Measurements from ENCODE around the gene CHRND.

The CHRND gene

DNA sequence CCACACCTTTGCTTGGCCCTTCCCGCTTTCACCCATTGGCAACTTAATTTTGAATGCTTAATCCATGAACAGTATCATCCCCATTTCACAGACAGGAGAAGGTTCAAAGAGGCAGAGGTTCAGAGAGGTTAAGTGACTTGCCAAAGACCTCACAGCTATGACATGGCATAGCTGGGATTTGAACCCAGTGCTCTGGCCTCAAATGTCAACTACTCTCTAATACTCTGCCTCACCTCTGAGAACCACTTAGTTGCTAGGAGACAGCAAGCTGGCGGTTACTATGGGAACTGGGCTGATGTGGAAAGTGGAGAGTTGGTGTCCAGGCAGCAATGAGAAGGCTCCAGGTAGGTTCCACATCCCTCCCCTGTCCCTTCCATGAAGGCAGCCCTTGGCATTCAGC is 21.5 kb upstream of the CHRND start:
- no peak for DNase-seq

DNA sequence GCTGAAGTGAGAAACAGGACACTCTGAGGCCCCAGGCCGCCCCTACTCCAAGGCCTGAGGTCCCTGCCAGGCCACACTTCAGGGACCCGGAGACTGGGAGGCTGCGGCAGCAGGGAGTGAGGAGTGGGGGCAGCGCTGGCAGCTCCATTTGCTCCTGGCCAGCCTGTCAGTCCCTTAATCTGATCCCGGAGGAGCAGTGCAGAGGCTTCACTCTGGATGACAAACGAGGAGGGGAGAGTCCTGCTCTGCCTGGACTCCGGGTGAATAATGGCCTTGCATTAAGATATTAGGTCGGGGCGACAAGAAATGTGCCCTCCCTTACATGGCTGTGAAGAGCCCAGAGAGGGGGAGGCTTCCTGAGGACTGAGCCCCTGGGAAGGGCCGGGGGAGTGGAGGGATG is 20.1 kb upstream of the CHRND start:
- no peak for DNase-seq

DNA sequence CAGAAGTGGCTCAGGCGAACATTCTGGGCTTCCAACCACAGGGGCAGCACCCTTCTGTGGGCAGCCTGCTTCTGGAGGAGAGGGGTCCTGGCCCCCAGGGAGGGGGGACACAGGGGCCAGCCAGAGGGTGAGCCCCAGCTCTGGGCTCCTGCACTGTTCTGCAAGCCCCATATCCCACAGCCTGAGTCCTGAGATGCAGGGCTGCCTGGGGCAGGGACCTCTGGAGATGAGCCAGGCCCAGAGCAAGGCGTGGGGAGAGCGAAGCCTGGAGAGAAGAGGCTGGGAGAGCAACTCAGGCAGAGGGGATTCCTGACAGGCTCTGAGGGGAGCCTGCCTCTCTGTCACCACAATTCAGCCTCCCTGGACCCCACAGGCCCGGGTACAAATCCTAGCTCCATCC is 19.3 kb upstream of the CHRND start:
- DNase-seq, result no peak

DNA sequence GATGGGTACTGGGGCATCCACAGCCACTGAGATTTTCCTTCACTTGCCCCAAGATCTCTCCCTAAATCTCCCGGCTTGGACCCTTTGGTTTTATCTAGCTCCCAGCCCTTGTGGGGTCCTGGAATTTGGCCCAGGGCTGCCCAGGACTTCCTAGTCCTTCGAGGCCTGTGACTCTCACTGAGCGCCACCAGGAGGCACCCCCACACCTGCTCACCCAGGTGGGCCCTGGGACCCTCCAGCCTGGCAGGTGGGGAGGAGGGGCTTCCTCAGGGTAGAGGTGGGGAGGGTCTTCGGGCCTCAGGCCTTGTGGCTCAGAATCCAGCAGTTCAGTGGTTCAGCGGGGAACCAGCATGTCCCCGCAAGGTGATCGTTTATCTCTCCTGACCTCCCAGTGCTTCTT is 17.7 kb upstream of the CHRND start:
- DNase-seq, result no peak

DNA sequence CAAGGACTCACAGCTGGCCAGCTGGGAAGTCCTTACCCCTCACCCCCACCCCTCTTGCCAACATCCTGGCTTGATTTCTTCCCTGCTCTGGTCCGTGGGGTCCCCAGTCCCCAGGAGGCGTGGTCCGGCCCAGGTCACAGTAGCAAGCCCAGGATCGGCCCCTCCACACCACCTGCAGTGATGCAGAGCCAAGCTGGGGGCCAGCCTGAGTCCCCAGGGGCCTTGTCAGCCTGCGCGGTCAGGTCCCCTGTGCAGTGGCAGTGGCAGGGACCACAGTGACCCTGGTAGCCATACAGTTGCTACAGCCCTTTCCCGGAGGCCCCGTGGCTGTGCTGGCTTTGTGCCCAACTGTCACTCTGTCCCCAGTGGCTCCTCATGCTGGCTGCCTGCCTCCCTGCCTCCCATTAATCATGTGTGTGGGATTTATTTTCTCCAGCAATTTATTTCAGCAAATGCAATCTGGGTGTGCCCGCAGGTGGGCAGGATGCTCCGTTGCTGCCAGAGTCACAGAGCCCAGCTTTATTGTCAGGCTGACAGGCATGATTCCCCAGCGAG is 14.5 kb upstream of the CHRND start:
- no peak for DNase-seq

DNA sequence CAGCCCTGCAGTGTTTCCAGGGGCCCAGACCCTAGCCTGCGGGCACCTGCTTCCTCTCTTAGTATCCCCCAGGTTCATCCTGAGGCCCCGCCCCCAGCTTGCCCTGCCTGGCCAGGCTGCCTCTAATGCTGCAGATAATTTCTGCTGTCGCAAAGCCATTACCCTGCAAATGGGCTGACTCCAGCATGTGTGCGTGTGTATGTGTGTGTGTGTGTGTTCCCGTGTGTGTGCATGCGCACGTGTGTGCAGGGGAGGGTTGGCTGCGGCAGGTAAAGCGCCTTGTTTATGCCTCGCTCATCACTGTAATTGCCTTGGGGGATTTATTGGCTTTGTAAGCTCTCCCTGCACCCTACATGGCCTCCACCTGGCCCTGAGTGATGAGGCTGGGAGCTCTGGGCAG is 13.4 kb upstream of the CHRND start:
- no peak for DNase-seq

DNA sequence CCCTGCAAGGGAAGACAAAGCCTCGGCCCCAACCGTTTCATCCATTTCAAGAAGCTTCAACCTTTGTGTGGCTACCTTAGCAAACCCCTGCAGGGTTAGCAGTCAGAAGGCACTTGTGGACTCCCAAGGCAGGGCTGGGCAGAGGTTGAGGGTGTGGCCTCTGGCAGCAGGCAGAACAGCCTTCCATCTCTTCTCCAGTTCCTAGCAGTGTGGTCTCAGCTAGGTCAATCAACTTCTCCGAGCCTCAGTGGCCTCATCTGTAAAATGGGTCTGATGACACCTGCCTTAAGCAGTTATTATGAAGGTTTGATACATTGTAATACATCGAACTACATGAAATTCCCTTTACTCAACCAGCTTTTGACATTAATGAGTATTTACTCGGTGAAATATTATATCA is 12.6 kb upstream of the CHRND start:
- no peak for DNase-seq

DNA sequence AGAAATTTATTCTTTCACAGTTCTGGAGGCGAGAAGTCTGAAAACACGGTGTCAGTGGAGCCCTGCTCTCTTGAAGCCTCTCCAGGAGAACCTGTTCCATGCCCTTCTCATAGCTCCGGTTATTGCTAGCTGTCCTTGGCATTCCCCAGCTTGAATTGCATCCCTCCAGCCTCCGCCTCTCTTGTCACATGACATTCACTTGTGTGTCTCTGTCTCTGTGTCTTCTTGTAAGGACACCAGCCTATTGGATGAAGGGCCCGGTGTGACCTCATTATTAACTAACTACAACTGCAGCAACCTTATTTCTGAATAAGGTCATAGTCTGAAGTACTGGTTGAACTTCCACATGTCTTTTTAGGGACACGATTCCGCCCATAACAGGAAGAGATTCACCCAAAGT is 10.3 kb upstream of the CHRND start:
- no peak for DNase-seq

DNA sequence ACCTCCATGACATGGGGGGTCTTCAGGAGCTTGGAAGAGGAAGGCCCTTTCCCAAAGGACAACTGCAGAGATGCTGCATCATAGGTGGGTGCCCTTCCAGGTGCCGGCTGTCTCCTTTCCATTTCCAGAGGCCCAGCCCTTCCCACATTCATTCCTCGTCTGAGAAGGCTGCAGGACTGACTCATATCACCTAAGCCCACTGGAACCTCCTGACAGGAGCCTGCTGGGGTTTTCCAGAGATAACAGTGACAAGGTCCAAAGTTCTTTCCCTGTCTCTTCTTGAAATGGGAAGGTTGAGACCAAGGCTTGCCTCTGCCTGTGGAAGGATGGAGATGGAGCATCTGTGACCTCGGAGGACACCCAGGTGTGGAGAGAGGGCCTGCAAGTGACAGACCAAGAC is 9.4 kb upstream of the CHRND start:
- DNase-seq, result no peak

DNA sequence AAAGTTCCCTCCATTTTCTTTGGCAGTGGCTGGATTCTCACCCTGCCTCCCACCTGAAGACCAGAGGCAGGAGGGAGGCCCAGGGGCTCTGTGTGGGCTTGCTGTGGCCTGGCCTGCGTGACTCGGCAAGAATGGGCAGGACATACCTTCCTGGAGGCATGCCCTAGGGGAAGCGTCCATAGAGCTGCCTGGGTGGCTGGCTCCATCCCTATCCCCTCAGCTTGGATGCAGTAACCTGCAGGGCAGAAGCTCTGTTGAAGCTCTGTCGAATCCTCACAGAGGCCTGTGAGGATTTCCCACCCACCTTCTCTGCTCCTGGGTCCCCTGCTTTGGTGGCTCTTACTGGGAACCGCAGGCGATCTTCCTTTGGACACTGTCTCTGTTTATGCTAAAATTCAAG is 7.1 kb upstream of the CHRND start:
- DNase-seq, result no peak

DNA sequence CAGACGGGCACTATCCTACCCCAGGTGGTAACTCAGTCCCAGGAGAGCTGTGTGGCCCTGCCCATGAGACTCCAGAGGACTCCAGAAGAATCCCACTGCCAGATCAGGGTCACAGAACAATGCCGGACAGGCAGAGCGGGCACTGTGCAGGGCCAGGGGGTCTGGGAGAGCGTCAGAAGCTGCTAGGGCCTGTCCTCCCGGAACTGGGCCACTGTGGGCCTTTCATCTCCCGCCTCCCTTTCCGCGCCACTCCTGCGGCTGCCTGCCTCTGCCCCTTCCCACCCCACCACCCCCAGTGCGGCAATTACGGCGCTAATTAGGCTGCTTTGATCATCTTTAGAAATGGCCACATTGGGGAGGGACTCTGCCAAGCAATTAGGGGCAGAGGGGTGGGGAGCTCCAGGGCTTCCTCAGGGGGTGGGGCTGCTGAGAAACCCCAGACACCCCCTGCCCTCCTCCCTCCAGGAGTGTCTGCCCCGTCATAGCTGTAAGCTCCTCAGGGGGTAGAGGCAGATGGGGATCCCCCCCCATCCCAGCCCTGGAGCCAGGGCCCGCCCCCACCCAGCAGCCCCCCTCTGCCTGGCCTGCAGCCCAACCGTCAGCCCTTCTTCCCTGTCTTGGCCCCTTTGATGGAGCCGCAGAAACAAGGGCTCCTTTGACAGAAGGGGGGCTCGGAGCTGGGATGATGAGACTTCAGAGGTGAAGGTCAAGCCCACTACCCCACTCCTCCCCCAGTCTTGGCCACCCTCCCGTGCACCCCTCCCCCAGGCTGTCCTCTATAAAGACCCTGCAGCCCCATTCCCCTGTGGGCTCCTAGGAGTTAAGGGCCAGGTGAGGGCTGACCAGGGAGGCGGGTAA is 6.2 kb upstream of the CHRND start, which contains the start of gene PRSS56:
Gene PRSS56 (plus strand): TSS at position 808 of the 858 bp plus-strand sequence. CDS start 211 bp downstream, outside the sequence.
- DNase-seq, result no peak

DNA sequence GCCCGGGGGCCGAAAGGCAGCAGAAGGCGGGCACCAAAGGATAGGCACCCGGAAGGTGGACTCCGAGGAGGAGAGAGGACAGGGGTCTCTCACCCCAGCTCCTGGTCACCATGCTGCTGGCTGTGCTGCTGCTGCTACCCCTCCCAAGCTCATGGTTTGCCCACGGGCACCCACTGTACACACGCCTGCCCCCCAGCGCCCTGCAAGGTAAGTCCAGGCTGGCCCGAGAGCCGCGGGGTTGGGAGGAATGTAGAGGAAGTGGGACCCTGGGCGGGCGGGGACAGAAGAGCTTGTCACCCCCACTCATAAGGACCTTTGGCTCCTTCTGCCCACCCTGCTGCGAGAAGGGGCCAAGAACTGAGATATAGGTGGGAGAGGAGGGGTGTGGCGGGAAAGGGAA is 5.5 kb upstream of the CHRND start:
- no peak for DNase-seq

DNA sequence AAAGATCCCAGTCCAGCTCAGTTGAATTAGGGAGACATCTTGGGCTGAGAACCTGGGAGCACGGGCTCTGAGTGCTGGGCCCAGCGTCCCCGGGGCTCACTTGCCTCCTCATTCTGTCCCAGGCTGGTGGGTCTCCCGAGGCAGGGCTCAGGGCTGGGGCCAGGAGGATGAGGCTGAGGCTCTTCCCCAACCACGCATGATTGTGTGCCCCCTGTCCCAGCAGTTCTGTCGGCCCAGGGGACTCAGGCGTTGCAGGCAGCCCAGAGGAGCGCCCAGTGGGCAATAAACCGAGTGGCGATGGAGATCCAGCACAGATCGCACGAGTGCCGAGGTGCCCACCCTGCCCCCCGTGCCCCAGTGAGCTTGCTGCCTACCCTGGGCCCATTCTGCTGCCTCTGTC is 4.9 kb upstream of the CHRND start:
- no peak for DNase-seq

DNA sequence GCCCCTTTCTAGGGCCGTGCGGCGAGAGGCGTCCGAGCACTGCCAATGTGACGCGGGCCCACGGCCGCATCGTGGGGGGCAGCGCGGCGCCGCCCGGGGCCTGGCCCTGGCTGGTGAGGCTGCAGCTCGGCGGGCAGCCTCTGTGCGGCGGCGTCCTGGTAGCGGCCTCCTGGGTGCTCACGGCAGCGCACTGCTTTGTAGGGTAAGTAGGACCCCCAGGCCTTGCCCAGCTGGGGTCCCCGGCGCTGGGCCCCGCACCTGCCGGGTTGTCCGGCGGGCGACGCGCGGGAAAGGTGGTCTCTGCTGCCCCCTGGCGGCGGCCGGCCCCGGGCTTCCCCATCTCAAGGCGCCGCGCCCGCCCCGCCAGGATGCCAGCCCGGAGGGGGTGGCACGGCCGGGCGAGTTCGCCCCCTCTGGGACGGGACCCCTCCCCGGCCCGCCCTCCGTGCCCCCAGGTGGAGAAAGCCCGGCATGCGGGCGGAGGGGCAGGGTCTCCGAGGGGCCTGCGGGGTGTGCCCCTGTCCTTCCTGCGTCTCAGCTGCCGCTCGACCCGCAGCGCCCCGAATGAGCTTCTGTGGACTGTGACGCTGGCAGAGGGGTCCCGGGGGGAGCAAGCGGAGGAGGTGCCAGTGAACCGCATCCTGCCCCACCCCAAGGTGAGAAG is 3.9 kb upstream of the CHRND start:
- DNase-seq, result no peak

DNA sequence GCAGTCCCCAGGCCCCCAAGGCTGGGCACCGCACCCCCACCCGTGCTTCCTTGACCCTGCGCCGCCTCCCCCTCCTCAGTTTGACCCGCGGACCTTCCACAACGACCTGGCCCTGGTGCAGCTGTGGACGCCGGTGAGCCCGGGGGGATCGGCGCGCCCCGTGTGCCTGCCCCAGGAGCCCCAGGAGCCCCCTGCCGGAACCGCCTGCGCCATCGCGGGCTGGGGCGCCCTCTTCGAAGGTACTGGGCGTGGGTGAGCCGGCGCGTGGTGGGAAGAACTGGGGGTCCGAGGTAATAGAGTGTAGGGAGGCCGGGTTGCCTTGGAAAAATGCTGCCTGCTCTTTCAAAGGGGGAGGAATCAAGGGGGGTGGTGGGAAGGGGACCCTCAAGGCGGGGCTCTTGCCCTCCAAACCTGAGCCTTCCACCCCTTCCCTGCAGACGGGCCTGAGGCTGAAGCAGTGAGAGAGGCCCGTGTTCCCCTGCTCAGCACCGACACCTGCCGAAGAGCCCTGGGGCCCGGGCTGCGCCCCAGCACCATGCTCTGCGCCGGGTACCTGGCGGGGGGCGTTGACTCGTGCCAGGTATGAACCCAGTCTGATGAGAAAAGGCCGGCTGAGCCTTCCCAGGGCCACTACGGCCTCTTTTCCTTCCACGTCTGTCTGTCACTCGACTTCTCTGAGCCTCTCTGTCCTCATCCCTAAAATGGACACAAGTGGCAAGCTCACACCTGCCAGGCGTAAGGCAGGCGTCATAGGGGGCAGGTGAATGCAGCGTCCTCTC is 3.1 kb upstream of the CHRND start:
- no peak for DNase-seq

DNA sequence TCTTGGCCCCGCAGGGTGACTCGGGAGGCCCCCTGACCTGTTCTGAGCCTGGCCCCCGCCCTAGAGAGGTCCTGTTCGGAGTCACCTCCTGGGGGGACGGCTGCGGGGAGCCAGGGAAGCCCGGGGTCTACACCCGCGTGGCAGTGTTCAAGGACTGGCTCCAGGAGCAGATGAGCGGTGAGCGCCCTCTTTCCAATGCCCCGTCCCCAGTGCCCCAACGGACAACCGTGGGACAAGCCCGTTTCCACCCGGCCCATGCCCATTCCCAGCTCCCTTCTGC is 2.6 kb upstream of the CHRND start:
- DNase-seq, result no peak

DNA sequence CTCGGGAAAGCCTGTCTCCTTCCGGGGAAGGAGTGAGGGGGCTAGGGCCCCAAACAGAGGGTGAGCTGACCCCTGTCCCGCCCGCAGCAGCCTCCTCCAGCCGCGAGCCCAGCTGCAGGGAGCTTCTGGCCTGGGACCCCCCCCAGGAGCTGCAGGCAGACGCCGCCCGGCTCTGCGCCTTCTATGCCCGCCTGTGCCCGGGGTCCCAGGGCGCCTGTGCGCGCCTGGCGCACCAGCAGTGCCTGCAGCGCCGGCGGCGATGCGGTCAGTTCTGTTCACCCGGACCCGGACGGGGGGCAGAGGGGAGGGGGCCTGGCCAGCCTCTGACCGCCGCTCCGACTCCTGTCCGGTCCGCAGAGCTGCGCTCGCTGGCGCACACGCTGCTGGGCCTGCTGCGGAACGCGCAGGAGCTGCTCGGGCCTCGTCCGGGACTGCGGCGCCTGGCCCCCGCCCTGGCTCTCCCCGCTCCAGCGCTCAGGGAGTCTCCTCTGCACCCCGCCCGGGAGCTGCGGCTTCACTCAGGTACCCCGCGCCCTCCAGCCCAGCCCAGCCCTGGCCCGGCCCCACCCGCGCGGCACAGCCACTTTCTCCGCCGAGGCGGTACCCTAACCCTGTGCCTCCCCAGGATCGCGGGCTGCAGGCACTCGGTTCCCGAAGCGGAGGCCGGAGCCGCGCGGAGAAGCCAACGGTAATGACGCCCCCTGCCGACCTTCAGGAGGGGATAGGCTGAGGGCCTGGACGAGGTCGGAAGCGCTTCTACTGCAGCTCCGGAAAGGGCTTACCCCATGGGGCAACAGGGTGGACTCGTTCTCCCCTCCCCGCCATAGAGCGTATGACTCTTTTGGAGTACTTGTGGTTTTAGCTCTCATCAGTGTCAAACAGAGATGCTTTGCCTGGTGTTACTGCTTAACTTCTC is 2.0 kb upstream of the CHRND start:
- no peak for DNase-seq

DNA sequence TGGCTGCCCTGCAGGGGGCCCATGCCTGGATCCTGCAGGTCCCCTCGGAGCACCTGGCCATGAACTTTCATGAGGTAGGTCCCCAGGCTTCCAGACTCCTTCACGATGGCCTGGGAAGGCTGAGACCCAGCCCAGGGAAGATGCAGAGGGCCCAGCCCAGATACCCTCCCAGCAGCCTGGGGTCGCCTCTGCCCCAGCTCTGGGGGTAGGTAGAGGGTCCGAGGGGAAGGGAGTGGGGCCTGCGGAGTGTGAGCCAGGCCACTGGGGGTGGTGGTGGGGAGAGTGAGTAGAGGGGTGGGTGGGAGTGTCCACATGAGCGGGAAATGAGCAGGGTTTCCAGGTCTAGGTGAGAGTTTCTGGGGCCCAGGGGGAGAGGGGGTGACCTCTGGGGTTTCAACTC is 1.2 kb upstream of the CHRND start:
- no peak for DNase-seq

DNA sequence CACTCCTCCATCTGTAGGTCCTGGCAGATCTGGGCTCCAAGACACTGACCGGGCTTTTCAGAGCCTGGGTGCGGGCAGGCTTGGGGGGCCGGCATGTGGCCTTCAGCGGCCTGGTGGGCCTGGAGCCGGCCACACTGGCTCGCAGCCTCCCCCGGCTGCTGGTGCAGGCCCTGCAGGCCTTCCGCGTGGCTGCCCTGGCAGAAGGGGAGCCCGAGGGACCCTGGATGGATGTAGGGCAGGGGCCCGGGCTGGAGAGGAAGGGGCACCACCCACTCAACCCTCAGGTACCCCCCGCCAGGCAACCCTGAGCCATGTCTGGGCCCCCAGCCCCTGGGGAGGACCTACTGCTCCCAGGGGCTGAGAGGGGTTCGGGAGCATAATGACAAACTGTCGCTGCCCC is 761 bp upstream of the CHRND start:
- no peak for DNase-seq

DNA sequence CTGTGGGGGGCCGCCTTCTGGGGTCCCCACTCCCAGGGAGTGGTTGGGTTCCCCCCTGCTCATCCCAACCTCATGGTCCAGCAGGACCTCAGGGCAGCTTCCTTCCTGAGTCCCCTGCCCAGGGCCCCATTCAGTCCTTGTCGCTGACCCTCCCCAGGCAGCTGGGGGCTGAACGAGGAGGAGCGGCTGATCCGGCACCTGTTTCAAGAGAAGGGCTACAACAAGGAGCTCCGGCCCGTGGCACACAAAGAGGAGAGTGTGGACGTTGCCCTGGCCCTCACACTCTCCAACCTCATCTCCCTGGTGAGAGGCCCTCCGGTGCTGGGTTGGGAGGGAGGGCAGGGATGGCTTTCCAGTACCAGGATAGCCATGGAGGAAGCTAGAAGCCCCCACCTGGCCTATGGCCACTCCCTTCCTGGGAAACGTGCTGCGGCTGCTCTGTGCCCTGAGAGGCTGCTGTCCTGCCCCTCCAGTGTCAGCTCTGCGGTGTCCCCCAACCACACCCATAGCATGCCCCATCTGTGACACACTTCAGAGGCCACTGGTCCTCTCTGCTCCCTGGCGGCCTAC is 497 bp downstream of the CHRND start:
- DNase-seq, result no peak

DNA sequence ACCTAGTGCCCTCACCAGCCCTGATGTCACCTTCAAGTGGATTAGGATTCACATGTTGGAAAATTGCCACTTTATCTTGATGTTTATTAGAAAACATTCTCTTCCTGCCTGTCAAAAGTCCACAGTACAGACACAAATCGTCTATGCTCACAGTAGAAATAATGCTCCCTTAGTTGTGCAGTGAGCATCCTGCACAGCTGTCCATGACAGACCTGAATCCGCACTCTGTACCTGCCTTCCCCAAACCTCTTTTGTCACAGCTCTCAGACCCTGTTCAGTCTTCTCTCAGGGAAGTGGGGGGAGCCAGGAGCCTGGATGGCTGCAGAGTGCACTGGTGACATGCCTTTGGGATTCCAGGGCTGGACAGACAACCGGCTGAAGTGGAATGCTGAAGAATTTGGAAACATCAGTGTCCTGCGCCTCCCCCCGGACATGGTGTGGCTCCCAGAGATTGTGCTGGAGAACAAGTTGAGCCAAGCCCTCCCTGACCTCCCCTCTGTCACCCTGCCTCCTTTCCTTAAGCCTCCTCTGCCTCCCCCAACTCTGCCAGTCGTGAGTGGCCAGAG is 2.0 kb downstream of the CHRND start:
- DNase-seq, result no peak
